ENCODE data around the gene BCL2L14.
A peak's percentile ranks its signal among the peaks of the same experiment; 100 is the strongest.

BCL2L14 gene, protein sequence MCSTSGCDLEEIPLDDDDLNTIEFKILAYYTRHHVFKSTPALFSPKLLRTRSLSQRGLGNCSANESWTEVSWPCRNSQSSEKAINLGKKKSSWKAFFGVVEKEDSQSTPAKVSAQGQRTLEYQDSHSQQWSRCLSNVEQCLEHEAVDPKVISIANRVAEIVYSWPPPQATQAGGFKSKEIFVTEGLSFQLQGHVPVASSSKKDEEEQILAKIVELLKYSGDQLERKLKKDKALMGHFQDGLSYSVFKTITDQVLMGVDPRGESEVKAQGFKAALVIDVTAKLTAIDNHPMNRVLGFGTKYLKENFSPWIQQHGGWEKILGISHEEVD

DNA sequence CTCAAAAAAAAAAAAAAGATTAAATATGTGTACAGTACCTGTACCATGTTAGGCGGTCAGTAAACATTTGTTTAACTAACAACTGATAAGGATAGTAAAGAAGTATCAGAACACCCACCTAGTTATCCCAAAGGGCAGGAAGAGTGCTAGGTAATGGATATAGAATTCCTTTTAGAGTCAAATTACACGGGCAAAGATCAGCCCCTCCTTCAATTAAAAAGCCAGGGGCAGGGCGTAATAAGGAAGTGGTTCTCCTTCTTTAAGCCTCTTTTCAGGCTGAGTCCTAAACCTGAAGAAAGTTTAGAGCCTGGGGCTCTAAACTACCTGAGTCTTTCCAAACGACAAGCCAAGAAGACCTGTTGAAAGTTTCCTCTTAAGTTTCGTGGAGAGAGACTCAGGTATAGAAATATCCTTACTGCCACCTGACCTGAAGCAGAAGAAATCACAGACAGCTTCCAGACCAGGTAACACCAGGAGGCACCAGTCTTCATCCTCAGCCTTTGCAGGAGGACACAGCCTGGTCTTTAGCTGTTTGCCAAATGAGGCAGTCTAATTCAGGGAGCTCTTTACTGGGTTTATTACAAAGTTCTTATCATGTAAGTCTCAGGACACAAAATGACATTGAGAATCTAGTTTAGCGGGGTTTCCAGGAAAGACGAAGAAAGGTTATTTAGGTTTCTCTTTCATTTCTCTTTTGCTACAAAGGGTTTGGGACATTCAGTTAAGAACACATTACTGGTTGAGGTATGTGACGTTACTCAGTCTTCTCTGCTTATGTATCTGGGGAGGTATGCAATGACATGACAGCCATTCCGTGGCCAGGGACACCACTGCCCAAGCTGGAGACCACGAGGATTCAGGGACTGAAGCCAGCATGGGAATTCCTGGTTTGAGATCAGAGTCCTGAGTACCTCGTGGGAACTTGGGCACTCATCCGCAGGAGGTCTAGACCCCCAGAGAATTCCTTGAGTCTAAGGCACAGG, at the start of gene BCL2L14:
Gene BCL2L14 (plus strand): TSS at position 266 of the 983 bp plus-strand sequence. CDS start 8,367 bp downstream, outside the sequence.
- peak; percentile 29 for DNase-seq (ENCODE audit: low spot score)

DNA sequence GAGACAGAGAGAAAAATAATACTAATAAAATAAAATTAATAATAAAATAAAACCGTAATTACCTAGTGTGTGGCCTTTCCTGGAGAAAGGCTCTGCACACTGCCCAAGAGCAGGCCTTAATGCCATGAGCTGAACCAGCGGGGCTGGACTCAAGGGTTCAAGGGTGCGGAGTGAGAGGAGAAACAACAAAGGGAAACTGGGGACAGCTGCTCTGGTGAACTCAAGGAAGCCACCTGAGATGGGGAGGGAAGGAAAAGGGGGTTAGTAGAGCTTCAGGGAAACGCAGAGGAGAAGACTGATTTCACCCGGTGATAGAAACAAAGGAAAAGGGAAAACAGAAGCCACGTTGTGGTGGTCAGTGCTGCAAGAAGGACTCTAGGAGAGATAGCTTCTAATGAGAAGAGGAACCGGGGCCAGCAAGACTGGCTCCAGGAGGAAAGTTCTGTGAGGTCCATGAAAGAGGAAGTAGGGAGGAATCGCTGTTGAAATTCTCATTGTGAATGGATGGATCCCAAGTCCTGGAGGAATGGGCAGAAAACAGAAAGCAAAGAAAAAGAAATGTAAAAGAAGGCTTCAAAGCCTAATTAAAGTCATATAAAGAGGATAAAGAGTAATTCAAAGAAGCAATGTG, 48.3 kb upstream of the BCL2L14 start:
- no peak for DNase-seq (ENCODE audit: low spot score)

DNA sequence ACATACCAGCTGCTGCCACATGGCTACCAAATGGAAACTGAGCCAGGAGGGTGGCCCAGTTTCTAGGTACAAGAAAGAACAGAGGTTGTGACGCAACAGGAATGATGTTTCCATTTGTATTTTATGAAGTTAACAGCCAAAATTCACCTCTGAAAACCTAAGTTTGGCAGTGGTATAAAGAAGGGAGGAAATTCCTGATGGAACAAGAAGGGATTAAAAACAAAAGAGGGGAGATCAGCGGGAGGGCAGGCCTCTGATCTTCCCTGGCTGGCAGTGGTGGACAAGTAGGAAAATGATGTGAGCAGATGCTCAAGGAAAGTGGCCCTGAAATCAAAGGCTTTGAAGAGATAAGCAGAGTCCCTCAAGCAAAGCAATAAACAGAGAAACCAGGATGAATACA, 47.3 kb upstream of the BCL2L14 start:
- DNase-seq (ENCODE audit: low spot score) = no peak

DNA sequence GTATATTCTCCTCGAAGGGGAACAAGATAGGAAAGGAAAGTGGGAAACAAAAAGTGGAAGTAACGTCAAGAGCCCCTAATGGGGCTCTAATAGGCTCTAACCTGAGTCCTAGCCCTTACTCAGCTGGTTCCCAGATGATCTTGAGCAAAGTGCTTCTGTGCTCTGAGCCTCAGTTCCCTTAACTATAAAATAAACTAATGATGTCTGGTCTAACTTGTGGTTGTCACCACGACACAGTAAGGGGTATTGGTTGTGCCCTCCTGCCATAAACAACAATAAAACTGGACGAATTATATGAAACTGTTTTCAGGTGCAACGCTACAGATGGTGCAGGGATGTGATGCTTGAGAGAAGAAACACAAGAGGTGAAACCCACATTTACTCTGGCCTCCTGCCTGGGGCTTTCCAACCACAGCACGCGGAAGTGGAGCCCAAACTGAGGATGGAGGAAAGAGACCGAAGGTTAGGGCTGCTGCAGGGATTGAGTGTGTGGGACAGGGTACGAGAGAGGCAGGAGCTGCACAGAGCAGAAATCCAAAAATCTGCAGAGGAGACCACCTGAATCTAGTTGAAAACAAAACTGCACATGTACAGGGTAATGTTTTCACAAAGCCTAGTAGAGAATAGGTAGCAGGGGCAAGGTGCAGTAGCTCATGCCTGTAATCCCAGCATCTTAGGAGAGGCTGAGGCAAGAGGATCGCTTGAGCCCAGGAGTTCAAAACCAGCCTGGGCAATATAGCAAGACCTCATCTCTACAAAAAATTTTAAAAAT, 45.6 kb upstream of the BCL2L14 start:
- DNase-seq (ENCODE audit: low spot score) = peak; percentile 51

DNA sequence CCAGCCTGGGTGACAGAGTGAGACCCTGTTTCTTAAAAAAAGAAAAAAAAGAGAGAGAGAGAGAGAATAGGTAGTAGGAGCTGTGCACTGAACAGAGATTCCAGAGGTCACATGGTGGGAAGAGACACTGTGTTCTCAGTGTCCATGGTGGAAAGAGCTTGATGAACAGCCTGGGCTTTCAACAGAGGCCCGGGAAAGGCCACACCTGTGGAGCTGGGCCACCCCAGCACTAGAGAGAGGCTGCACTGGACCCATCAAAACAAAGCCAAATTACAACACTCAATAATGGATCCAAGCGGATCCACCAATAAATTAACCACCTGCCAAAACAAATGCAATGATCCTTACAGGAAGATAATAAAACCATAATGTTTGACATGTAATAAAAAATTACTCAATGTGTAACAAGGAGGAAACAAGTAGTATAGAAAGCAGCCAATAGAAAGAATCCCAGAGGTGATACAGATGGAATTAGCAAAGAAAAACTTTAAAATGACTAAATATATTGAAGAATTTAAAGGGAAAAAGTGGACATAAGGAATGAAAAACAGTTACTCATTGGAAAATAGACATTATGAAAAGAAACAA, 44.8 kb upstream of the BCL2L14 start:
- no peak for DNase-seq (ENCODE audit: low spot score)

DNA sequence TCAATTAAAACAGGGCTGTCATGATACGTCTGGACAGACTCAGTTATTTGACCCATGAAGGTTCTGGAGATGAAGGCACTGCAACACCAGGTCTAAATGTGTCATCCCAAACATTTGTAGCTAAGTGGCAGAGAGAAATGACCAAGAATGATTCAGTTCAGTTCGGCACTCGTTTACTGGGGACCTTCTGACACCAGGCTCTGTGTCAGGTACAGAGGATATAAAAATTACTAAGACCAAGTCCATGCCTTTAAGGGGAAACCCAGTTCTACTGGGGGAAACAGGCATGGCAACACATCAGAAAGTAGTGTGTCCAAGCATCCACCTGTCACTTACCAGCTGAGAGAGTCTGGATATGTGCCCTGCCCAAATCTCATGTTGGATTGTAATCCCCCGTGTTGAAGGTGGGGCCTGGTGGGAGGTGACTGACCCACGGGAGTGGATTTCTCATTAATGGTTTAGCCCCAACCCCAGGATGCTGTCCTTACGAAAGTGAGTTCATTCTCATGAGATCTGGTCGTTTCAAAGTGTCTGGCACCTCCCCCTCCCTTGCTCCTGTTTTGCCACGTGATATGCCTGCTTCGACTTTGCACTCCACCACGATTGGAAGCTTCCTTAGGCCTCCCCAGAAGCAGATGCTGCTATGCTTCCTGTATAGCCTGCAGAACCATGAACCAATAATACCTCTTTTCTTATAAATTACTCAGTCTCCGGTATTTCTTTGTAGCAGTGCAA, 41.9 kb upstream of the BCL2L14 start:
- no peak for DNase-seq (ENCODE audit: low spot score)

DNA sequence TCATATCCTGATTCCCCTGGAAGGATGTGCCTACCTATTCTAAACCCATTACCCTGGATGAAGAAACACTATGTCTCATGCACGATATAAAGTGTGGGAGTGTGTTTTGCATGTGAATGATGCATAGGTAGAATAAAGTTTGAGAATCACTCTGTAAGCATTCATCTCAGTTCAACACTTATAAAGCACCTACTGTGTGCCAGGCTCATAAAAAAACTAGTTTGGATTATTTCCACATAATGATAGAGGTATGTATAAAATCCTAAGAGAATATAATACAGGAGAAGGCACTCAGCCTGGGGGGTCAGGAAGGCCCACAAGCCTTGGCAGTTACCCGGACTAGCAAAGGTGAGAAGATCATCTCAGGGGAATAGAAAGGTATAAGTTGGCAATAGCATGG, 41.1 kb upstream of the BCL2L14 start:
- DNase-seq (ENCODE audit: low spot score) = no peak

DNA sequence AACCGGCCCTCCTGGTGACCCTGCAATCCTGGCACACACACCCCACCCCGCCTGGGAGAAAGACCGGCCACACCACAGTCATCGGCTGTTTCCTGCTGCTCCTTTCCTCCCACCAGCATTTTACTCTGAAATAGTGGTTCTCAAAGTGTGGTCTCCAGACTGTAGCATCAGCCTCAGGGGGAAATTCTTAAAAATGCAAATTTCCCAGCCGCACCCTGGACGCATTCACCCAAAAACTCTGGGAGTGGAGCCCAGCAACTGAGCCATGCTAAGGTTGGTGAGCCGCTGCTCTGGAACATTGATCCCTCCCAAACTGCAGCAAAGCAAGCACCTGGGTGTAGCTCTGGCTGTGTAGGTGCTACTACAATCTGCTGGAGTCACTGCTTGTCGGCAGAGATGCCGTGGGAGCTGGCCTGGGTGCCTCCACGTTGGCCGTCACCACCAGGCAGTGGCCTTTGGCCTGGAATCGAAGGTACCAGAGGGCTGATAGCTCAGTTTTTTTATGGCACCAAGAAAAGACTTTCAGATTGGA, 38.4 kb upstream of the BCL2L14 start:
- DNase-seq (ENCODE audit: low spot score) = no peak

DNA sequence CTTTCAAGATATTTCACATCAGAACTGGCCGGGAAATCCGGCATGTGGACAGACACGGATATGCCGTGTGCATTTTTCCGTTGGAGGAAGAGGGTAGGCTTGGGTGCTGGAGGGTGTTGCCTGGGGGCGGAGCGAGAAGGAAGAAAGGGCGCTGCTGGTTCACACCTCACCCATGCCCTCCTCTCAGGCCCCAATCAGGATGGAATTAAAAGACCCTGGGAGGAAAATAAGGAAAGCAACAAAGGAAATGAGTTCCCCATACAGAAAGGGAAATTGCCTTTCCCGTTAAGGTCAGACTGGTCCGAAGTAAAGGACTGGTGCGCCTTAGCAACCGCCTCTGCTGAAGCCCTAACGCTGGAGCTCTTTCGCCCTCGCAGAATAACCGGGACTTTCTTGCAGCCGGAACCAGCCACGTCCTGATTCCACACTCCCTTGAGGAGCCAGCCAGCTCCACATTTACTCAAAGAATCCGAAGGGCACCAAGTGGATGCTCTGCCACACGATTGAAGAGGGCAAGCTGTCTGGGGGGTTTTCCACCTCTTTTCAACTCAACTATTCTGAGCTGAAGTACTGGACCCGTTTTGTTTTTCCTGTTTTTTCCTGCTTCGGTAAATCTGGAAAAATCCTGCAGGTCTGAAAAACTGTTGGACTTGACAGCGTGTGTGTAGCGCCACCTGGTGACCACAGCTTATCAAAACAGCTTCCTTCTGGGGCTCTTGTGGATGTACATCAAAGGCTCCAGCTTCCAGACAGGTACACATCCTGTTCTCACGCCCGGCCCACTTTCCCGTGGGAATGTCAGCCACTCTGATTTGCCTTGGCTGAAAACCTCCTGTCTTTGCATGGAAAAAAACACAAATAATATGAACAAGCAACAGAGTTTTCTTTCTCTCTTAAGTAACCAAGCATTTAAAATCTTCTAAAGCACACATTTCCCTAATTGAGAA, 37.6 kb upstream of the BCL2L14 start:
- peak; percentile 64 for DNase-seq (ENCODE audit: low spot score)

DNA sequence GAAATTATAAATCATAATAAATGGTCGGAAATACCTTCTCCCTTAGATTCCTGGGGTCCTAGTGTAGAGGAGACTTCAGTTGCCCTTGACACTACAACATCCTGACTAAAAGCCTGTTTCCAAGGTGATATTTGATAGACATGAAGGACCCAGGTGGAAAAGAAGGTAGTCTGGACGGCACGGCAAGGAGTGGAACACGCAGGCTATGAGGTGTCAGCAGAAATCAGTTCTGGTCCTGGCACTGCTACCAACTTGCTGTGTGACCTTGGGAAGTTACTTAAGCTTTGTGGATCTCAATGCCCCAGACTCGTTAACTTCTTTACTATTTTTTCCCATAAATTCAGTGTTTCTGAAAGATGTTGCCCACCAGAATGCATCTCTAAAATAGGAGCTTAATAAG, 36.9 kb upstream of the BCL2L14 start:
- no peak for DNase-seq (ENCODE audit: low spot score)

DNA sequence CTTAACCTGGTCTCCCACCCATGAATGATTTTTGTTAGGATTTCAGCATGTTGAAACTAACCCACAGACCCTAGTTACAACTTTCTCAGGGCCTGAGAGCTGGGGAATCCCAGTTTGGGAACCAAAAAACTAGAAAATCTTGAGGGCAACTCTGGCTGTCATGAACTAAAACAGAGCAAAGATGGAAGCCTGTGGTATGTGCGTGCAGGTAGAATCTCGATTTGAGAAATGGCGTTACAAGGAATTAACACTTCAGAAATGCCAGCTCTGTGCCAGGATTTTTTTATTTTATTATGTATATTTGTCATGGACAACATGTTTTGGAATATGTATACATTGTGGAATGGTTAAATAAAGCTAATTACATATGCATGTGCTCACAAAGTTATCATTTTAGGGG, 36.4 kb upstream of the BCL2L14 start:
- no peak for DNase-seq (ENCODE audit: low spot score)

DNA sequence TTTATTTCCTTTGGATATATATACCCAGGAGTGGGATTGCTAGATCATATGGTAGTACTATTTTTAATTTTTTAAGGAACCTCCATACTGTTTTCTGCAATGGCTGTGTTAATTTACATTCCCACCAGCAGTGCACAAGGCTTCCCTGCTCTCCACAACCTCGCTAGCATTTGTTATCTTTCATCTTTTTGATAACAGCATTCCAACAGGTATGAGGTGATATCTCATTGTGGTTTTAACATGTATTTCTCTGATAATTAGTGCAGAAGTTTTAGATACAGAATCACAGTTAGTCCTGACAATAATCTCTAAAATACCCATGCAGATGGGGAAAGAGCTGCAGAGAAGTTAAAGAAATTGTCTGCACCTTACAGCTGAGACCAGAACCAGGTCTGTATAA, 35.5 kb upstream of the BCL2L14 start:
- no peak for DNase-seq (ENCODE audit: low spot score)

DNA sequence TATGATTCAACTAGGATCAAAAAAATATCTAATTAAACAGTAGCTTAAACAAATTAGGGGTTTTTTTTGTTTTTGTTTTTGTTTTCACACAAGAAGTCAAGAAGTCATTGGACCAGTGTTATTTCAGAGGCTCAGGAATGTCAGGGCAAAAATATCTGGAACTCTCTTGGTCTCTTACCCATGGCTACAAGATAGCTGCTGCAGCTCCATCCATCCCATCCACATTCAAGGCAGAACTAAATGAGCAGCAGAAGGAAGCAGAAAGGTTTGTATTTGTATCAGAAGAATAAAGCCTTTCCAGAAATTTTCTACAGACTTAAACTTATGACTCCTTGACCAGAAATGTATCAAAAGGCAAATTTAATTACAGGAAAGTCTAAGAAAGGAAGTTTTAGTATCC, 33.8 kb upstream of the BCL2L14 start:
- DNase-seq (ENCODE audit: low spot score) = no peak

DNA sequence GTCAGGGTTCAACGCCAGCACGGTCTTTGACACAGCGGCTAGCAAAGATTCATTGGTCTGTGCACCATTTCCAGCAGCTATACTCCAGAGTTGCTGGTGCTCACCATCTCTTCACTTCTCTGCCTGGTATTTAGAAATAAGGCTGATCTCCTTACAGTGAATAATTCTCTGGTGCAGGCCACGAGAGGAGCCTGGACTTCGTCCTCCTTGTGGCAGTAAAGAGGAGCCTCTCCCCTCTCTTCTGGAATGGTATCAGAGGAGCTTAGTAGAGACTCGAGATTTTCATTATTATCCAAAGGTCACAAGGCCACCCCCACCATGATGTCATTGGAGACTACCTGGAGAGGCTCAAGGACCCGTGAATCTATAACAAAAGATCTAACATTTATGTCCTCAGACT, 30.8 kb upstream of the BCL2L14 start:
- DNase-seq (ENCODE audit: low spot score) = no peak

DNA sequence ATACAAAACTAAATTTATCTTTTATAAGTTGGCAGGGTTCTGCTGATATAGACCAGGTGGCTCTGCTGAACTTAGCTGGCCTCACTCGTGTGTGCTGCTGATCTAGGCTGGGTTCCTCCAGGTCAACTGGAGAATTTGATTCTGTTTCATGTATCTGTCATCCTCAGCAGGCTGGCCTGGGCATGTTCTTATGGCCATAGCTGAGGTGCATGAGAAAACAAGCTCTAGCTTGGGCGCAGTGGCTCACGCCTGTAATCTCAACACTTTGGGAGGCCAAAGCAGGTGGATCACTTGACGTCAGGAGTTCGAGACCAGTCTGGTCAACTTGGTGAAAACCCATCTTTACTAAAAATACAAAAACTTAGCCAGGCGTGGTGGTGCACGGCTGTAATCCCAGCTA, 24.3 kb upstream of the BCL2L14 start:
- no peak for DNase-seq (ENCODE audit: low spot score)

DNA sequence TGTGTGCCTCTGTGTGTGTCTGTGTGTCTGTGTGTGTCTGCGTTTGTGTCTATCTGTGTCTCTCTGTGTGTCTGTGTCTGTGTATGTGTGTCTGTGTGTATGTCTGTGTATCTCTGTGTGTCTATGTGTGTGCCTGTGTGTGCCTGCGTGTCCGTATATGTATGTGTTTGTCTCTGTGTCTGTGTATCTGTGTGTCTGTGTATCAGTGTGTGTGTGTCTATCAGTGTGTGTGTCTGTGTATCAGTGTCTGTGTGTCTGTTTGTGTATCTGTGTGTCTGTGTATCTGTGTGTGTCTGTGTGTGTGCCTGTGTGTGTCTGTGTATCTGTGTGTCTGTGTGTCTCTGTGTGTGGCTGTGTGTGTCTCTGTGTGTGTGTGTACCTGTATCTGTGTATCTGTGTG, 23.1 kb upstream of the BCL2L14 start:
- DNase-seq (ENCODE audit: low spot score) = no peak

DNA sequence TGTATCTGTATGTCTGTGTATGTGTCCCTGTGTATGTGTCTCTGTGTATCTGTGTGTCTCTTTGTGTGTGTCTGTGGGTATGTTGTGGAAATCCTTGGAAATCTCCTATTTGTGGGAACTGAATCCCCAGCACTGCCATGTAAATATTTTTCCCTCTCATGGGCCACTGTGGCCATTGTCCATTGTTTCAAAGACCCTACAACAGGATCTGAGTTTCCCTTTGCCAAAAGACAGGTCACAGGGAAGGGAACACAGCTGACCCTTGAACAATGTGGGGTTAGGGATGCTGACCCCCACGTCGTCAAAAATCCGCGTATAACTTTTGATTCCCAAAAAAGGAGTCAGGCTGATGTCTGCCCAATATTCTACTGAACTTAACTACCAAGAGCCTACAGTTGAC, 22.5 kb upstream of the BCL2L14 start:
- no peak for DNase-seq (ENCODE audit: low spot score)

DNA sequence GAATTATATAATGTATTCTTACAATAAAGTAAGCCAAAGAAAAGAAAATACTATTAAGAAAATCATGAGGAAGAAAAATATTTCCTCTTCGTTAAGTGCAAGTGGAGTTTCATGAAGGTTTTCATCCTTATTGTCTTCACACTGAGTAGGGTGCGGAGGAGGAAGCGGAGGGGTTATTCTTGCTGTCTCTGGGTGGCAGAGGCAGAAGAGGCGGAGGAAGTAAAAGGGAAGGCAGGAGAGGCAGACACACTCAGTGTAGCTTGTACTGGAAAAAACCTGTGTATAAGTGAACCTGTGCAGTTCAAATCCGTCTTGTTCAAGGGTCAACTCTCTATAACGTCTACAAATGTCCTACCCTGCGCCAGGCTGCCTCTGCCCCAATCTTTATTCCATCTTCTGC, 22.0 kb upstream of the BCL2L14 start:
- no peak for DNase-seq (ENCODE audit: low spot score)

DNA sequence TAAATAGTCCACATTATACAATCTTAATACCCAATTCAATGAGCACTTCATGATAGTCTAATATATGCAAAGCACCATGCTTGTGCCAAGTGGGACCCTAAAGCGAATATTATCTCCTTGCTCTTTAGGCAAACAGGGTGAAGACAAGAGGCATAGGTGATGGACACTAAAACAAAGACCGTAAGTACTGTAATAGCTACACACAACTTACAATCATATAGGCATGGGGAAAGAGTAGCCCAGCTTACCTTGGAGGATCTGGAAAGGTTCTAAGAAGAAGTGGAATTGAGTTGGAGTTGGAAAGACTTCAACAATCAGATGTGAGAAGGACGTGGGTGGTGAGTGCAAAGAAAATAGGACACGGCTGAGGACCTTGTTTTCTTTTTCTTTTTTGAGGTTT, 19.1 kb upstream of the BCL2L14 start:
- no peak for DNase-seq (ENCODE audit: low spot score)
